Panc1 (cell line): ENCODE measurements around the gene CCDC102A. TPM values are rescaled to one million over a fixed set of nuclear protein-coding genes. Genes with fewer than 3 reads are reported as not detected.

Source experiments
- ATAC-seq: fragments of 200-7000 bp; cut with Tn5 transposase; 2 replicates; pipeline ENCODE4 v1.9.1; 2020; ENCODE audit warnings: mild to moderate bottlenecking, moderate library complexity
- BruUV-seq: library from RNA; stranded (reverse); fragments of 400-500 nt; replicated peaks from 2 replicates; lab custom pipeline; 2021; lab: Mats Ljungman, UMichigan
- CTCF ChIA-PET: fragments of 300-600 bp; sonication (Branson Sonifier 250); formaldehyde crosslinking; loops from one replicate; lab custom pipeline; 2022; ENCODE audit warnings: antibody characterized with exemption; lab: Charles Lee
- POLR2A ChIA-PET: fragments of 300-600 bp; sonication (Branson Sonifier 250); formaldehyde crosslinking; loops from one replicate; lab custom pipeline; 2022; ENCODE audit warnings: antibody characterized with exemption; lab: Charles Lee
- DNase-seq: peaks from one replicate; pipeline ENCODE4 v3.0.0-alpha.2; 2010; ENCODE audit warnings: low read depth, low spot score
- H3K27ac ChIP-seq: 2 replicates; pipeline ENCODE4 v1.5.1; 2011; ENCODE audit warnings: mild to moderate bottlenecking, low read length, inconsistent platforms
- H3K27me3 ChIP-seq: fragments of 200-500 bp; sonication (Bioruptor generic); 2 replicates; pipeline ENCODE4 v1.6.0; 2014; ENCODE audit warnings: low read length, inconsistent platforms; ENCODE audit not compliant: control insufficient read depth, insufficient read depth
- H3K36me3 ChIP-seq: fragments of 200-500 bp; sonication (Bioruptor generic); 2 replicates; pipeline ENCODE4 v1.5.1; 2014; ENCODE audit warnings: inconsistent platforms, mild to moderate bottlenecking, low read length, moderate library complexity; ENCODE audit not compliant: control insufficient read depth, insufficient read depth
- H3K4me1 ChIP-seq: 2 replicates; pipeline ENCODE4 v1.5.1; 2011; ENCODE audit warnings: inconsistent platforms, mild to moderate bottlenecking, low read length, moderate library complexity; ENCODE audit not compliant: control insufficient read depth, insufficient read depth
- H3K4me3 ChIP-seq, 2 experiments: 2 replicates each; pipeline ENCODE4 v1.5.1; 2011 to 2012; ENCODE audit warnings: low read depth in 2 of 2, low read length in 2 of 2, mild to moderate bottlenecking in 2 of 2, inconsistent platforms in 1 of 2, moderate library complexity in 1 of 2
- H3K9me3 ChIP-seq: fragments of 200-500 bp; sonication (Bioruptor generic); 2 replicates; pipeline ENCODE4 v1.5.1; 2014; ENCODE audit warnings: low read depth, mild to moderate bottlenecking, inconsistent platforms, low read length, moderate library complexity; ENCODE audit not compliant: control insufficient read depth, insufficient read depth
- CTCF ChIP-seq: fragments of 450-650 bp; IDR thresholded peaks from 2 replicates; pipeline ENCODE4 v1.5.1; 2017; ENCODE audit warnings: mild to moderate bottlenecking
- POLR2AphosphoS5 ChIP-seq: IDR thresholded peaks from 2 replicates; pipeline ENCODE4 v1.6.1; 2012; ENCODE audit warnings: mild to moderate bottlenecking, low read depth, low read length, moderate library complexity
- REST ChIP-seq, 2 experiments: IDR thresholded peaks; 2 replicates each; pipeline ENCODE4 v1.6.1; 2011 to 2012; ENCODE audit warnings: low read depth in 2 of 2, control low read depth in 1 of 2, low read length in 1 of 2, mild to moderate bottlenecking in 1 of 2, moderate library complexity in 1 of 2; ENCODE audit not compliant: insufficient read depth in 1 of 2
- SIN3A ChIP-seq: IDR thresholded peaks from 2 replicates; pipeline ENCODE4 v1.6.1; 2012; ENCODE audit warnings: low read depth, mild to moderate bottlenecking, low read length, moderate library complexity, borderline replicate concordance; ENCODE audit not compliant: insufficient read depth
- TCF7L2 ChIP-seq: IDR thresholded peaks from 2 replicates; pipeline ENCODE4 v1.6.1; 2011; ENCODE audit warnings: mild to moderate bottlenecking, low read depth, low read length, inconsistent platforms
- in situ Hi-C: cut with HindIII; loops from 2 replicates; pipeline ENCODE4 v1.10.0; 2016; ENCODE audit warnings: low sequenced_read_pairs, low pct_unique_long_range_greater_than_20kb
- intact Hi-C: fragments of 100-400 bp; cut with micrococcal nuclease; formaldehyde crosslinking; loops from one replicate; pipeline ENCODE4 v1.10.0; 2022; ENCODE audit not compliant: unreplicated experiment
- total RNA-seq: library from RNA; stranded (reverse); gene quantifications from one replicate; pipeline ENCODE4 v1.2.1, GENCODE V29; 2021; ENCODE audit not compliant: unreplicated experiment

The CCDC102A gene
- total RNA-seq, 1 experiment from 2014 or later, result 12.9 TPM

GRCh38 chr16:57477531-57478202, 58.7 kb downstream of the CCDC102A start:
- intact Hi-C loops, result no loop called here
- no TSS peak for BruUV-seq
- ATAC-seq, result no peak
- TF ChIP-seq SIN3A (no peak), POLR2AphosphoS5 (no peak), REST (IDR thresholded peaks at IDR 0.05; ENCODE audit: insufficient read depth in 1 of 2, low read depth in 2 of 2, low read length in 1 of 2) (no peak), CTCF (no peak), TCF7L2 (no peak)
- in situ Hi-C loops, result no loop called here
- ChIA-PET CTCF (no interaction called here), POLR2A (no interaction called here)
- H3K27me3 ChIP-seq, result no peaks in the 10 kb centered on the region
- H3K4me1 ChIP-seq, result peaks cover under 1% of the 10 kb centered on the region; the same call in 1 of the 2 replicates
- no peaks in the 10 kb centered on the region for H3K9me3 ChIP-seq
- H3K4me3 ChIP-seq, result no peak overlapping the region
- H3K27ac ChIP-seq, result no peak overlapping the region
- no peak for DNase-seq
- H3K36me3 ChIP-seq, result no peaks in the 10 kb centered on the region

DNA sequence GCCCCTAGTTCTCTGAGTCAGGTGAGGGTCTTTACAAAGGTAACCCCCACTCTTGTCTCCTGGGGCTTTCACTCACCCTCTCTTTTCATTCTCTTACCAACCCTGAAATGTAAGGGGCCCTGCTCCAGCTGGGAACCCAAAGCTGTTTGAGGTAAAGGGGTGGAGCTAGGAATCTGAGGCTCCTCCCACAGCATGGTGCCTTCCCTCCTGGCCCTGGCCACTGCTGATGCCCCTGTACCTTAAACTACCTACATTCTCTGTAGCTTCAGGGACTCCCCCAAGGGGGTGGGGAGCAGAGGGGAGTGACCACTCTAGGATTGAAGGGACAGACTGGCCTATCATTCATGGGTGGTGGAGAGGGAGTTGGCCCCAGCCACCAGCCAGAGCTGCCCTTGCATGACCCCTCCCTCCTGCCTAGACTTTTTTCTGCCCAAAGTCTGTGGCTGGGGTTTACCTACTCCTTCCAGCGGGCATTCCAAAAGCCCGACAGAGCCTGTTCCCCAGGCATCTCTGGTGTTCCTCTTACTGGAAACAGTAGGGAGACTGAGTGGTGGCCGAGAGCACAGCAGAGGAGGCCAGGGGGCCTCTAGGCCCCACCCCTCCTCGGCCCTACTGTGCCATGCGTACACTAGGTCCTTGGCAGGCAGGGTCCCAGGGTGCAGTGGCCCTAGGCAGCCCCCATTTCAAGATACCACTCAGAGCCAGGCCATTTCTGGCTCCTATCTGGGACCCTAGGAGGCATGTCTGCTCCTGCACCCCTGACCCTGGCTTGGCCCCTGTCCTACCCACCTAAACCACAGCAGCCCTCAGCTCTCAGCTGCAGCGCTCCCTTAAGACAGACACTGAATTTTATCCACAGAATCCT, 59.6 kb downstream of the CCDC102A start:
- DNase-seq, result no peak
- no peak for ATAC-seq
- intact Hi-C loops (no loop called here), in situ Hi-C loops (no loop called here)
- peaks cover 7% of the 10 kb centered on the region for H3K4me1 ChIP-seq
- H3K9me3 ChIP-seq, result no peaks in the 10 kb centered on the region
- ChIA-PET POLR2A (no interaction called here), CTCF (no interaction called here)
- BruUV-seq, result no TSS peak
- H3K27ac ChIP-seq, result no peak overlapping the region
- no peak overlapping the region for H3K4me3 ChIP-seq
- TF ChIP-seq REST (IDR thresholded peaks at IDR 0.05; ENCODE audit: insufficient read depth in 1 of 2, low read depth in 2 of 2, low read length in 1 of 2) (no peak), CTCF (no peak), TCF7L2 (no peak), SIN3A (no peak), POLR2AphosphoS5 (no peak)
- no peaks in the 10 kb centered on the region for H3K27me3 ChIP-seq
- no peaks in the 10 kb centered on the region for H3K36me3 ChIP-seq
